Activated CD8-positive, alpha-beta T cell treated with anti-CD3 and anti-CD28 coated beads for 36 hours (primary cell): Measurements from ENCODE around the gene UBAC1. TPM values are rescaled to one million over a fixed set of nuclear protein-coding genes. Genes with fewer than 3 reads are reported as not detected.

Source experiments
- ATAC-seq: fragments of 200-7000 bp; cut with Tn5 transposase; one replicate; pipeline ENCODE4 v1.10.0; 2021; ENCODE audit warnings: mild to moderate bottlenecking, moderate library complexity
- CTCF ChIA-PET: fragments of 350-600 bp; sonication (Branson Sonifier 250); formaldehyde crosslinking; loops from one replicate; lab custom pipeline; 2021; ENCODE audit warnings: antibody characterized with exemption; lab: Charles Lee
- POLR2A ChIA-PET: fragments of 350-600 bp; sonication (Branson Sonifier 250); formaldehyde crosslinking; loops from one replicate; lab custom pipeline; 2021; ENCODE audit warnings: antibody characterized with exemption; lab: Charles Lee
- DNase-seq: peaks from one replicate; pipeline ENCODE4 v3.0.0-alpha.2; 2020
- H3K27ac Mint-ChIP-seq: one replicate; pipeline ENCODE4 v1.8.0; 2021; ENCODE audit warnings: mild to moderate bottlenecking, mixed read lengths
- H3K27me3 Mint-ChIP-seq: one replicate; pipeline ENCODE4 v1.8.0; 2021; ENCODE audit warnings: mixed read lengths
- H3K36me3 Mint-ChIP-seq: one replicate; pipeline ENCODE4 v1.8.0; 2021; ENCODE audit warnings: low read depth, mixed read lengths
- H3K4me1 Mint-ChIP-seq: one replicate; pipeline ENCODE4 v1.8.0; 2021; ENCODE audit warnings: low read depth, mixed read lengths
- H3K4me3 Mint-ChIP-seq: one replicate; pipeline ENCODE4 v1.8.0; 2021; ENCODE audit warnings: mild to moderate bottlenecking, moderate library complexity, mixed read lengths
- H3K9me3 Mint-ChIP-seq: one replicate; pipeline ENCODE4 v1.8.0; 2021; ENCODE audit warnings: mixed read lengths
- intact Hi-C: fragments of 100-400 bp; cut with micrococcal nuclease; formaldehyde crosslinking; loops from one replicate; pipeline ENCODE4 v1.10.0; 2022
- total RNA-seq, 2 experiments: library from RNA; stranded (reverse); gene quantifications; one replicate each; pipeline ENCODE4 v1.2.3, GENCODE V29; 2021
- TF ChIP-seq, protein P1 (sequence below): fragments of 200-600 bp; IDR thresholded peaks from one replicate; pipeline ENCODE4 v1.8.0; 2022; ENCODE audit warnings: antibody characterized with exemption, mild to moderate bottlenecking

Gene UBAC1
- total RNA-seq, 2 experiments from 2014 or later, result 32.4 to 34.3 TPM

DNA sequence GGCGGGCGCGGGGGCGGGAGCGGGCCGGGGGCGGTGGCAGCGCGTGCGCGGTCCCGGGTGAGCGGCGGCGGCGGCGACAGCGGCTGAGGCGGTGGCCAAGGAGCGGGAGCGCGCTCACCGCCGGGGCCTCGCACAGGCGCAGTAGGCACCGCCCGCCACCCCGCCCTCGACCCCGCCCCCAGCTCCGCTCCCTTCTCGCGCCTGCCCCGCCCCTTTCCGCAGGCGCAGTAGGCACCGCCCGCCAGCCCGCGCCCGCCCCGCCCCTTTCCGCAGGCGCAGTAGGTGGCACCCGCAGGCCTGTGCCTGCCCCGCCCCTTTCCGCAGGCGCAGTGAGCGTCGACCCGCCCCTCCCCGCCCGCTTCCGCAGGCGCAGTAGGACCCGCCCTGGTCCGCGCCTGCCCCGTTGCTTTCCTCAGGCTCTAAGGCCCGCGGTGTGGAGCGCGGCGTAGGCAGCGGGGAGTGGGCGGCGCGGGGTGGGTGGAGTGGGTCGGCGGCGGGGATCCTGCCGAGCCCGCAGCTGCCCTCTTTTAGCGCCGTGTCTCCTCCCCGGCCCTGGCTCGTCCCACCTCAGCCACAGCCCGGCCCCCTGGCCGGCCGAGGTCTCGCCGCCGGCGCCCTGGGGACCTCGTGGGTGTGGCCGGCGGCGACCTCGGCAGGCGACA lies 53.6 kb downstream of the UBAC1 start, which contains the start of gene CAMSAP1:
Gene CAMSAP1, minus strand, starts transcription at position 116 of the 662 bp plus-strand sequence. CDS start 387 bp downstream, outside the sequence.
- TF ChIP-seq, protein P1, sequence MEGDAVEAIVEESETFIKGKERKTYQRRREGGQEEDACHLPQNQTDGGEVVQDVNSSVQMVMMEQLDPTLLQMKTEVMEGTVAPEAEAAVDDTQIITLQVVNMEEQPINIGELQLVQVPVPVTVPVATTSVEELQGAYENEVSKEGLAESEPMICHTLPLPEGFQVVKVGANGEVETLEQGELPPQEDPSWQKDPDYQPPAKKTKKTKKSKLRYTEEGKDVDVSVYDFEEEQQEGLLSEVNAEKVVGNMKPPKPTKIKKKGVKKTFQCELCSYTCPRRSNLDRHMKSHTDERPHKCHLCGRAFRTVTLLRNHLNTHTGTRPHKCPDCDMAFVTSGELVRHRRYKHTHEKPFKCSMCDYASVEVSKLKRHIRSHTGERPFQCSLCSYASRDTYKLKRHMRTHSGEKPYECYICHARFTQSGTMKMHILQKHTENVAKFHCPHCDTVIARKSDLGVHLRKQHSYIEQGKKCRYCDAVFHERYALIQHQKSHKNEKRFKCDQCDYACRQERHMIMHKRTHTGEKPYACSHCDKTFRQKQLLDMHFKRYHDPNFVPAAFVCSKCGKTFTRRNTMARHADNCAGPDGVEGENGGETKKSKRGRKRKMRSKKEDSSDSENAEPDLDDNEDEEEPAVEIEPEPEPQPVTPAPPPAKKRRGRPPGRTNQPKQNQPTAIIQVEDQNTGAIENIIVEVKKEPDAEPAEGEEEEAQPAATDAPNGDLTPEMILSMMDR, result no peak
- Mint-ChIP-seq H3K9me3 (peaks cover 7% of the 10 kb centered on the region), H3K4me3 (peak within 1 kb of the TSS; percentile 78), H3K36me3 (peaks cover 45% of the 10 kb centered on the region), H3K4me1 (peaks cover 57% of the 10 kb centered on the region), H3K27me3 (no peaks in the 10 kb centered on the region), H3K27ac (peak within 1 kb of the TSS; percentile 82)
- ChIA-PET CTCF (interaction anchor here (0.6 kb wide), 1 partner anchor 43 kb away, joined by 3 read pairs; no protein-coding TSS in a partner anchor), POLR2A (interaction anchor here (1.1 to 1.3 kb wide), 2 partner anchors 17 to 337 kb away, joined by 3 read pairs; no protein-coding TSS in a partner anchor)
- DNase-seq, result peak; percentile 93
- ATAC-seq, result peak; percentile 93
- intact Hi-C loops, result no loop called here

DNA sequence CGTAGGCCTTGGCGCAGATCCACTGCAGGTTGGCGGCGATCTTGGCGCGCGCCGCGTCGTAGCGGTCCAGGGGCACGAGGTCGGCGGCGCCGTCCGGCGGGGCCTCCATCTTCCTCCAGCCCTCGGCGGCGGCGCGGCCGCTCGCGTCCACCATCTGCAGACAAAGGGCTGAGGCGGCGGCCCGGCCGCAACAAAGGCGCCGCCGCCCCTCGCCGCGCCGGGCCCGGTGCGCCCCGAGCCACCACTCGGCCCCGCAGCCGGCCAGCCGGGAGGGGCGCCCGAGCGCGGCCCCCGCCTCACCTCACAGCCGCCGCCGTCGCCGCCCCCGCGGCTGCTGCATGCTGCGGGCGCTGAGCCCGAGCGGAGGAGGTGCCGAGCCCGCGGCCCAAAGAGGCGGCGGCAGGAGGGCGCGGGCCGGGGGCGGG lies 54.2 kb downstream of the UBAC1 start:
- POLR2A ChIA-PET, result interaction anchor here (1.4 kb wide), 1 partner anchor 53 kb away, joined by 6 read pairs; no protein-coding TSS in a partner anchor
- H3K4me3 Mint-ChIP-seq, result peak overlapping the region; percentile 33
- no peak overlapping the region for H3K27ac Mint-ChIP-seq
- CTCF ChIA-PET, result interaction anchor here (0.6 kb wide), 1 partner anchor 43 kb away, joined by 3 read pairs; no protein-coding TSS in a partner anchor
- no peaks in the 10 kb centered on the region for H3K27me3 Mint-ChIP-seq
- intact Hi-C loops, result no loop called here
- H3K4me1 Mint-ChIP-seq, result peaks cover 61% of the 10 kb centered on the region
- ATAC-seq (peak; percentile 15), DNase-seq (peak; percentile 42)
- TF ChIP-seq, protein P1, result no peak
- peaks cover 7% of the 10 kb centered on the region for H3K9me3 Mint-ChIP-seq
- peaks cover 42% of the 10 kb centered on the region for H3K36me3 Mint-ChIP-seq

DNA sequence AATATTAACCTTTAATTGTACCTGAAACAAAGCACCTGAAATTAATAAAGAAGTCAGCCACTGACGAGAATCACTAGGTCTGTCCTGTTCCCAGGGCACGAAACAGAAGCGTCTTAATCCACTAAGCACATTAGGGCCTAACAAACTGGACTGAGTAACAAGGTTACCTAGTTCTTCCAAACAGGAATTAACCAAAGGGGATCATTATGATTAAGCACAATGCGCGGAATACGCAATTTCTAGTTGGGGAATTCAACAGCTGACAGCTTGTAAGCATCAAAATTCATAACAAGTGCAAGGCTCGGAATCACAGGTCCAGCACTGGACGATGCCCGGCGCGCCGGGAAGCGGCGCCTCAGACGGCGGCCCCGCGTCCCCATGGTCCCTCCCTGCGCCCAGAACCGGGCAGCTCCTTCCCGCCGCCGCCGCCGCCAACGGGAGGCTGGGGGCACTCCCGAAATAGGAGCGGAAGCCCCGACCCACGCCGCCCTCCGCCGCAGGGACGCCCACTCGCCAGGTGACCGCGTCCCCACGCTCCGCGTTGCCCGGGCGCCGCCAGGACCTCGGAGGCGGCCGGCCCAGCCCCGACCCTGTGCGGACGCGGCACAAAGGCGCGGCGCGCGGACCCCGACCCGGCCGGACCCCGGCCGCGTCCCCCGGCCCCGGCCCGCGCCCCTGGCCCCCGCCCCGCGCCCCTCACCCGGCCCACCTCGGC lies 54.7 kb downstream of the UBAC1 start:
- ChIA-PET POLR2A (interaction anchor here (1.4 kb wide), 1 partner anchor 53 kb away, joined by 6 read pairs; no protein-coding TSS in a partner anchor), CTCF (no interaction called here)
- Mint-ChIP-seq H3K27ac (peak overlapping the region; percentile 82), H3K9me3 (peaks cover 4% of the 10 kb centered on the region), H3K36me3 (peaks cover 42% of the 10 kb centered on the region), H3K4me3 (peak overlapping the region; percentile 78), H3K4me1 (peaks cover 61% of the 10 kb centered on the region), H3K27me3 (no peaks in the 10 kb centered on the region)
- intact Hi-C loops, result no loop called here
- ATAC-seq, result no peak
- TF ChIP-seq, protein P1, result no peak
- DNase-seq, result no peak

DNA sequence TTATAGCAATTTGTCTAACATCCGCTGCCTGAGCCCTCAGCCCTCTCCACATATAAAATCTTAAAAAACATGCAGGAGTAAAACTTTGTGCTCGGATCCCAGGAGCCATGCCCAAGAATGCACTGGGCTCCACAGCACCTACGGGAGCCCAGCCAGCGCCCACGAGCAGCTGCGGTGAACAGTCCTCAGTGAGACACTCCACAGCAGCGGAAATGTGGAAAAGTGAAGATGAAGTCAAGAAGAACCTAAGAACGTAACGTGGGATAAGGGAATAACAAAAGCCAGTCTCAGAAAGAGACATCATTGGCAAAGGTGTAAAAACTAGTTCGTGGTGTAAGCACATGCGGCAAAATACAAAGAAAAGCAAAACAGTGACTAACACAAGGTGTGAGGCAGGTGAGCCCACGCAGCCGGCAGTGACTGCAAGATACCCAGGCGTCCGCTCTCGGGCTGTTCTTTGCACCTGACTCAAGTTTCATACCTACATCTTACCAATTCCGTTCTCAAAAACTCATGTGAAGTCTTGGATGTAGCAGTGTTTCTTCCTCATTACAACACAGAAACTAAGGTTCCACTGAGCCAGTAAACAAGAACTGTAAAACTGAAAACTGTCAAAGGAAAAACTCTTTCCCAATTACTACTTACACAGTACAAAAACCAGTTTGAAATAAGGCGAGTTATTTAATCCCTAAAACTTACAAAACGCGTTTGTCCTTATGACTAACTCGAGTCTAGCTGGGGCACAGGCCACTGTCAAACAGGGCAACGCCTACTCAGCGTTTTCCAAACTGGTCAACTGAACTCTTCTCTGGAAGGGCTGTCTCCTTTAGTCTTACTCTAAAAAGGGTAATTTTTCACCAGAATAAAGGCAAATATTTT lies 55.6 kb downstream of the UBAC1 start:
- Mint-ChIP-seq H3K27ac (peak overlapping the region; percentile 82), H3K4me3 (peak overlapping the region; percentile 78), H3K9me3 (peaks cover 3% of the 10 kb centered on the region), H3K27me3 (no peaks in the 10 kb centered on the region), H3K4me1 (peaks cover 56% of the 10 kb centered on the region), H3K36me3 (peaks cover 38% of the 10 kb centered on the region)
- peak; percentile 86 for DNase-seq
- POLR2A ChIA-PET, result interaction anchor here (0.7 to 1.4 kb wide), 3 partner anchors 20 to 55 kb away, joined by 3 to 6 read pairs (median 6); partner anchors contain the start of gene UBAC1
- peak; percentile 45 for ATAC-seq
- CTCF ChIA-PET, result no interaction called here
- TF ChIP-seq, protein P1, result no peak
- intact Hi-C loops, result no loop called here
